ENCODE results near the gene PBX1. TPM values are rescaled to one million over a fixed set of nuclear protein-coding genes. Genes with fewer than 3 reads are reported as not detected.

The PBX1 gene
- total and polyA plus RNA-seq, 10 of the 15 experiments (the other 5 are each of a cell fraction or from before 2014, with no cell fraction given): 0.05 to 0.28 (median 0.11) TPM; not detected in 5

GRCh38 chr1:164675342-164675904, 116.4 kb downstream of the PBX1 start:
- H3K27ac ChIP-seq (ENCODE audit: control insufficient read depth, insufficient read depth): no peak overlapping the region
- no peak overlapping the region for H3K4me2 ChIP-seq (ENCODE audit: control insufficient read depth, insufficient read depth)
- DNase-seq (ENCODE audit: low read depth, low spot score) (no peak), ATAC-seq (no peak), FAIRE-seq (no peak)
- RAD21 ChIA-PET (ENCODE audit: unreplicated experiment): no interaction called here
- SMC1A ChIA-PET (ENCODE audit: uncharacterized antibody, unreplicated experiment): interaction anchor here (1.3 kb wide), 1 partner anchor 29 kb away, joined by 5 read pairs; no protein-coding TSS in a partner anchor
- H3K4me1 ChIP-seq (ENCODE audit: control insufficient read depth, insufficient read depth, low read length): no peaks in the 10 kb centered on the region
- in situ Hi-C loops (cut with MboI): no loop called here
- no peaks in the 10 kb centered on the region for H3K36me3 ChIP-seq (ENCODE audit: control insufficient read depth in 2 of 2, insufficient read depth in 2 of 2, low read length in 1 of 2)
- no peak overlapping the region for H3K4me3 ChIP-seq
- 46% methylated on average over 4 of the region's 4 CpGs for WGBS (ENCODE audit: insufficient coverage, insufficient replicate concordance, low lambda C conversion rate, missing lambda C conversion rate)
- H3K79me2 ChIP-seq (ENCODE audit: control insufficient read depth, insufficient read depth, low read length): no peaks in the 10 kb centered on the region
- CTCF ChIA-PET: interaction anchor here (0.6 kb wide), 1 partner anchor 84 kb away, joined by 3 read pairs; no protein-coding TSS in a partner anchor
- no peak for TF ChIP-seq MYB (IDR thresholded peaks at IDR 0.05; ENCODE audit: borderline replicate concordance, low read depth, low read length)
- TF ChIP-seq RAD51 (IDR thresholded peaks at IDR 0.05): no peak
- no peak for TF ChIP-seq IRF5 (IDR thresholded peaks at IDR 0.05; ENCODE audit: borderline replicate concordance)
- TF ChIP-seq PML (IDR thresholded peaks at IDR 0.05; ENCODE audit: low read length): no peak
- TF ChIP-seq ZBTB33 (IDR thresholded peaks at IDR 0.05): no peak
- no peak for TF ChIP-seq MTA3 (IDR thresholded peaks at IDR 0.05; ENCODE audit: borderline replicate concordance, low read length)
- TF ChIP-seq ZBTB4 (CRISPR knock-in tag; IDR thresholded peaks at IDR 0.05): no peak
- no peak for TF ChIP-seq BRCA1 (IDR thresholded peaks at IDR 0.05; ENCODE audit: low read depth, low read length)
- intact Hi-C loops (cut with micrococcal nuclease; ENCODE audit: unreplicated experiment): no loop called here
- no peaks in the 10 kb centered on the region for H4K20me1 ChIP-seq (ENCODE audit: control insufficient read depth, insufficient read depth)
- BruUV-seq (replicated peaks): no TSS peak
- POLR2A ChIA-PET: no interaction called here
- H3K9me3 ChIP-seq (replicated peaks; ENCODE audit: control insufficient read depth, insufficient read depth, low read length): no peaks in the 10 kb centered on the region
- no peak overlapping the region for H3K9ac ChIP-seq (ENCODE audit: control insufficient read depth, insufficient read depth, low read length)
- no peak overlapping the region for H2AFZ ChIP-seq (ENCODE audit: control insufficient read depth, low read depth, low read length)
- H3K27me3 ChIP-seq (replicated peaks in 1 of 2; ENCODE audit: control insufficient read depth in 2 of 2, insufficient read depth in 2 of 2, low read length in 1 of 2): no peaks in the 10 kb centered on the region
